ENCODE measurements around the gene RAB4A.

DNA sequence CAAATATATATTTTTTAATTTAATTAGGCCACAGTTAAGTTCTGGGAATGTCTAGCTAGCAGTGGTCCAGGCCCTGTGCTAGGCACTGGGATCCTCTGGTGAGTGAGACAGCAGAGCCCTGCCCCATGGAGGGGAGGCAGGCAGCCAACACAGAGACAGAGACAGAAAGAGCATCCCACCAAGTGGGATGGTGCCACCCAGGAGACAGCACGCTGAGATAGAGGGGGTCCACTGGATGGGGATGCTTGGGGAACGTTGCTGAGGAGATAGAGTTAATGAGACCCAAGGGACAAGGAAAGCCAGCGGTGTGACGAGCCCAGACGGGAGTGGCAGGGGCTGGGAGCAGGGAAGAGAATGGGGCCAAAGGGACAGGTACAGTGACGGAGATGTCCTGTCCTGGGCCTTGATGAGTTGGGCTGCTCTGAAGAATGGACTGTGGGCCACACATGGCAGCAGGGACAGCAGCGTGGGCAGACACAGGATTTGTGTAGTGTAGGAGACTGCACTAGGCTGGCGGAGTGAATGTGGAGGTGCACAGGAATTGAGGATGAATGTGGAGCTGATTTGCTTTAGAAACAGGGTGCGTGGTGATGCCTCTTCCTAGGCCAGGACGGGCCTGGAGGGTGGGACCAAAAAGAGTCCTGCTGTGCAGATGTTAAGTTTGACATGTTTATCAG lies 22.8 kb downstream of the RAB4A start:
- no peak for TF ChIP-seq ELK1 (IDR thresholded peaks at IDR 0.05; ENCODE audit: low read depth, low read length)
- no peak for TF ChIP-seq MAZ (IDR thresholded peaks at IDR 0.05; ENCODE audit: borderline replicate concordance, low read depth, low read length)
- TF ChIP-seq, protein P1, sequence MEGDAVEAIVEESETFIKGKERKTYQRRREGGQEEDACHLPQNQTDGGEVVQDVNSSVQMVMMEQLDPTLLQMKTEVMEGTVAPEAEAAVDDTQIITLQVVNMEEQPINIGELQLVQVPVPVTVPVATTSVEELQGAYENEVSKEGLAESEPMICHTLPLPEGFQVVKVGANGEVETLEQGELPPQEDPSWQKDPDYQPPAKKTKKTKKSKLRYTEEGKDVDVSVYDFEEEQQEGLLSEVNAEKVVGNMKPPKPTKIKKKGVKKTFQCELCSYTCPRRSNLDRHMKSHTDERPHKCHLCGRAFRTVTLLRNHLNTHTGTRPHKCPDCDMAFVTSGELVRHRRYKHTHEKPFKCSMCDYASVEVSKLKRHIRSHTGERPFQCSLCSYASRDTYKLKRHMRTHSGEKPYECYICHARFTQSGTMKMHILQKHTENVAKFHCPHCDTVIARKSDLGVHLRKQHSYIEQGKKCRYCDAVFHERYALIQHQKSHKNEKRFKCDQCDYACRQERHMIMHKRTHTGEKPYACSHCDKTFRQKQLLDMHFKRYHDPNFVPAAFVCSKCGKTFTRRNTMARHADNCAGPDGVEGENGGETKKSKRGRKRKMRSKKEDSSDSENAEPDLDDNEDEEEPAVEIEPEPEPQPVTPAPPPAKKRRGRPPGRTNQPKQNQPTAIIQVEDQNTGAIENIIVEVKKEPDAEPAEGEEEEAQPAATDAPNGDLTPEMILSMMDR (IDR thresholded peaks at IDR 0.05), result no peak
- TF ChIP-seq HOXB5 (CRISPR knock-in tag; IDR thresholded peaks at IDR 0.05), result no peak
- TF ChIP-seq, protein P2, sequence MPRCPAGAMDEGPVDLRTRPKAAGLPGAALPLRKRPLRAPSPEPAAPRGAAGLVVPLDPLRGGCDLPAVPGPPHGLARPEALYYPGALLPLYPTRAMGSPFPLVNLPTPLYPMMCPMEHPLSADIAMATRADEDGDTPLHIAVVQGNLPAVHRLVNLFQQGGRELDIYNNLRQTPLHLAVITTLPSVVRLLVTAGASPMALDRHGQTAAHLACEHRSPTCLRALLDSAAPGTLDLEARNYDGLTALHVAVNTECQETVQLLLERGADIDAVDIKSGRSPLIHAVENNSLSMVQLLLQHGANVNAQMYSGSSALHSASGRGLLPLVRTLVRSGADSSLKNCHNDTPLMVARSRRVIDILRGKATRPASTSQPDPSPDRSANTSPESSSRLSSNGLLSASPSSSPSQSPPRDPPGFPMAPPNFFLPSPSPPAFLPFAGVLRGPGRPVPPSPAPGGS (IDR thresholded peaks at IDR 0.05), result no peak
- no peak for TF ChIP-seq RAD21 (conservative IDR thresholded peaks at IDR 0.05 in 1 of 2, IDR thresholded peaks at IDR 0.05 in 1 of 2)
- TF ChIP-seq HOXB13 (CRISPR knock-in tag; IDR thresholded peaks at IDR 0.05; ENCODE audit: low read depth), result no peak
- TF ChIP-seq, protein P3, sequence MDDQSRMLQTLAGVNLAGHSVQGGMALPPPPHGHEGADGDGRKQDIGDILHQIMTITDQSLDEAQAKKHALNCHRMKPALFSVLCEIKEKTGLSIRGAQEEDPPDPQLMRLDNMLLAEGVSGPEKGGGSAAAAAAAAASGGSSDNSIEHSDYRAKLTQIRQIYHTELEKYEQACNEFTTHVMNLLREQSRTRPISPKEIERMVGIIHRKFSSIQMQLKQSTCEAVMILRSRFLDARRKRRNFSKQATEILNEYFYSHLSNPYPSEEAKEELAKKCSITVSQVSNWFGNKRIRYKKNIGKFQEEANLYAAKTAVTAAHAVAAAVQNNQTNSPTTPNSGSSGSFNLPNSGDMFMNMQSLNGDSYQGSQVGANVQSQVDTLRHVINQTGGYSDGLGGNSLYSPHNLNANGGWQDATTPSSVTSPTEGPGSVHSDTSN (IDR thresholded peaks at IDR 0.05), result no peak
- TF ChIP-seq ESRRA (IDR thresholded peaks at IDR 0.05; ENCODE audit: borderline replicate concordance, low read length), result no peak
- TF ChIP-seq ZFP36 (IDR thresholded peaks at IDR 0.05; ENCODE audit: borderline replicate concordance, partially characterized antibody), result no peak
- no peak for TF ChIP-seq EP300 (IDR thresholded peaks at IDR 0.05)
- no peak for TF ChIP-seq POLR2A (IDR thresholded peaks at IDR 0.05; ENCODE audit: low read length)

All from A549 (cell line).